Calu3 (cell line): ENCODE results near the gene LRRC36. TPM values are rescaled to one million over a fixed set of nuclear protein-coding genes. Genes with fewer than 3 reads are reported as not detected.

Experiments
- BruUV-seq: library from RNA; stranded (reverse); fragments of 400-500 nt; replicated peaks from 2 replicates; lab custom pipeline; 2021; lab: Mats Ljungman, UMichigan
- CTCF ChIA-PET: fragments of 300-600 bp; sonication (Branson Sonifier 250); formaldehyde crosslinking; loops from one replicate; lab custom pipeline; 2022; ENCODE audit warnings: antibody characterized with exemption; lab: Charles Lee
- DNase-seq: peaks from one replicate; pipeline ENCODE4 v3.0.0; 2022
- H3K27ac Mint-ChIP-seq: one replicate; pipeline ENCODE4 v1.8.0; 2022; ENCODE audit warnings: mixed read lengths; ENCODE audit not compliant: unreplicated experiment
- H3K27me3 Mint-ChIP-seq: one replicate; pipeline ENCODE4 v1.8.0; 2022; ENCODE audit warnings: mixed read lengths; ENCODE audit not compliant: unreplicated experiment
- H3K36me3 Mint-ChIP-seq: one replicate; pipeline ENCODE4 v1.8.0; 2022; ENCODE audit warnings: mild to moderate bottlenecking, moderate library complexity, mixed read lengths; ENCODE audit not compliant: insufficient read depth, unreplicated experiment
- H3K4me1 Mint-ChIP-seq: one replicate; pipeline ENCODE4 v1.8.0; 2022; ENCODE audit warnings: mild to moderate bottlenecking, low read depth, mixed read lengths; ENCODE audit not compliant: unreplicated experiment
- H3K4me3 Mint-ChIP-seq: one replicate; pipeline ENCODE4 v1.8.0; 2022; ENCODE audit warnings: mild to moderate bottlenecking, low read depth, moderate library complexity, mixed read lengths; ENCODE audit not compliant: unreplicated experiment
- H3K9me3 Mint-ChIP-seq: one replicate; pipeline ENCODE4 v1.8.0; 2022; ENCODE audit warnings: low read depth, mixed read lengths; ENCODE audit not compliant: unreplicated experiment
- intact Hi-C: fragments of 100-400 bp; cut with micrococcal nuclease; formaldehyde crosslinking; loops from one replicate; pipeline ENCODE4 v1.10.0; 2022; ENCODE audit not compliant: unreplicated experiment
- total RNA-seq: library from RNA; stranded (reverse); gene quantifications from 2 replicates; pipeline ENCODE4 v1.2.3, GENCODE V29; 2022
- TF ChIP-seq, protein P1 (sequence below): fragments of 200-600 bp; IDR thresholded peaks from one replicate; pipeline ENCODE4 v1.8.0; 2022; ENCODE audit warnings: antibody characterized with exemption; ENCODE audit not compliant: unreplicated experiment

The LRRC36 gene
- total RNA-seq, 1 experiment from 2014 or later, result 9.2 TPM

DNA sequence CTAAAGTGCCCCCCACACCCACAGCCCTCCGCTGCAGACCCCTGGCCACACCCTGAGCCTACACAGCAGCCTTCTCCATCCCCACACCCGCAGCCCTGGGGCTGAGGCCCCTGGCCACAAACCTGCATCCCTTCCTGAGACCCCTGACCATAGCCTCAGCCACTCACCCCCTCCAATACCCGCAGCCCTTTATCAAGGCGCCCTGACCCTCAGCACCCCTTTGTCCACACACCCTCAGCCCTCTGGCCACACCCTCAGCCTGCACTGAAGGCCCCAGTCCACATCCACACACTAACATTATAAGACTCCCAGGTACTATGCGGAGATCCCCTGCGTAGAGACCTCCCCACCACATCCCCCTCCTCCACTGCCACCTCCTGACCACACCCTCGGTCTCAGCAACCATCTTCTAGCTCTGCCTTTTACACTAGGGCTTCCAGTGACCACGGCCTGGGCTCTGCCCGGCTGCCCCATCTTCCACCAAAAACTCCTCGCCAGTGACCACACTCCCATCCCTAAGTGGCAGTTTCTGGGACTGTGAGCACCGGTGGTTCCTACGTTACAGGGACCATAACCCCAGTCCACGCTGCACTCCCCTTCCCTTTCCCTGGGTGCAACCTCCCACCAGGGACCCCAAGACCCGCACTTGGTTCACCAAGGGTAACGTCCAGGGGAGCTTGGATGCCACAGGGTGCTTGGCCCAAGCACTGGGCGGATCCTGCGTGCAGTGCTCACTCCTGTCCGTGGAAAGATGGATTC lies 65.9 kb downstream of the LRRC36 start:
- H3K9me3 Mint-ChIP-seq, result no peaks in the 10 kb centered on the region
- peak overlapping the region; percentile 74 for H3K4me3 Mint-ChIP-seq
- CTCF ChIA-PET, result interaction anchor here (1.2 to 1.9 kb wide), 5 partner anchors 15 to 132 kb away, joined by 3 to 18 read pairs (median 5); partner anchors contain the start of genes KCTD19 and LRRC36
- TF ChIP-seq, protein P1, sequence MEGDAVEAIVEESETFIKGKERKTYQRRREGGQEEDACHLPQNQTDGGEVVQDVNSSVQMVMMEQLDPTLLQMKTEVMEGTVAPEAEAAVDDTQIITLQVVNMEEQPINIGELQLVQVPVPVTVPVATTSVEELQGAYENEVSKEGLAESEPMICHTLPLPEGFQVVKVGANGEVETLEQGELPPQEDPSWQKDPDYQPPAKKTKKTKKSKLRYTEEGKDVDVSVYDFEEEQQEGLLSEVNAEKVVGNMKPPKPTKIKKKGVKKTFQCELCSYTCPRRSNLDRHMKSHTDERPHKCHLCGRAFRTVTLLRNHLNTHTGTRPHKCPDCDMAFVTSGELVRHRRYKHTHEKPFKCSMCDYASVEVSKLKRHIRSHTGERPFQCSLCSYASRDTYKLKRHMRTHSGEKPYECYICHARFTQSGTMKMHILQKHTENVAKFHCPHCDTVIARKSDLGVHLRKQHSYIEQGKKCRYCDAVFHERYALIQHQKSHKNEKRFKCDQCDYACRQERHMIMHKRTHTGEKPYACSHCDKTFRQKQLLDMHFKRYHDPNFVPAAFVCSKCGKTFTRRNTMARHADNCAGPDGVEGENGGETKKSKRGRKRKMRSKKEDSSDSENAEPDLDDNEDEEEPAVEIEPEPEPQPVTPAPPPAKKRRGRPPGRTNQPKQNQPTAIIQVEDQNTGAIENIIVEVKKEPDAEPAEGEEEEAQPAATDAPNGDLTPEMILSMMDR, result no peak
- peaks cover 55% of the 10 kb centered on the region for H3K36me3 Mint-ChIP-seq
- peak overlapping the region; percentile 22 for H3K27ac Mint-ChIP-seq
- H3K4me1 Mint-ChIP-seq, result peaks cover 45% of the 10 kb centered on the region
- intact Hi-C loops, result no loop called here
- H3K27me3 Mint-ChIP-seq, result no peaks in the 10 kb centered on the region
- no TSS peak for BruUV-seq
- no peak for DNase-seq

DNA sequence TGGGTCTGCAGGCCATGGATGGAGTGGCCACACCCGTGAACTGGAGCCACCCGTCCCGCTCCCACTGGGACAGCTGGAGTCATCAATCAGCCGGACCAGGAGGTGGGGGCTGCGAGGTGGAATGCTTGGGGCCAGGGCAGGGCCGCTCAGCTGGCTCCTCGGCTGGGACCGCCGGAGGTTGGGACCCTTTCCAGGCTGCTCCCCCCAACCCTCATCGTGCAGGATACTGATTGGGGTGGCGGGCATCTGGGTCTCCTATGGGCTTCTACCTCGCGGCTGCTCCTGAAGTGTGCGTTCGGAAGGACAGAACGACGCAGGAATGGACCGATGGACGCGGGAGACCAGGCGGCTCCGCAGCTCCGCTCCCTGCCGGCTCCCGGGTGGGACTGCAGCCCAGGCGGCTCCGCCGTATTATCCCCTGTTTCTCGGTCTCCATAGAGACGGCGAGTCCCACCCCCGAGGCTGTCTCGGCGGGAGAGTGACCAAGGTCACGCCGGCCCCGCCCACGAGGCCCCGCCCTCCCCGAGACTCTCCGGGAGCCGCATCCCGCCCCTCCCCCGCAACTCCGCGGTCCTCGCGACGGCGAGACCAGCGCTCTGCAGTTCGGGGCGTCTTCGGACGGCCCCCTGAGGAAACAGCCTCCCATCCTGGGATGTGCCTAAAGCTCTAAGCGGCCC lies 66.6 kb downstream of the LRRC36 start, which contains the start of gene TPPP3:
TPPP3 (minus strand) TSS at position 388 of the 677 bp plus-strand sequence. CDS start 2,387 bp downstream, outside the sequence.
- peak within 1 kb of the TSS; percentile 37 for H3K27ac Mint-ChIP-seq
- TF ChIP-seq, protein P1, result peak; percentile 69
- intact Hi-C loops, result no loop called here
- H3K4me1 Mint-ChIP-seq, result peaks cover 45% of the 10 kb centered on the region
- CTCF ChIA-PET, result interaction anchor here (0.6 to 1.9 kb wide), 9 partner anchors 15 to 195 kb away, joined by 3 to 18 read pairs (median 4); partner anchors contain the start of genes KCTD19 and LRRC36
- no peaks in the 10 kb centered on the region for H3K9me3 Mint-ChIP-seq
- DNase-seq, result peak; percentile 94
- no TSS peak for BruUV-seq
- H3K4me3 Mint-ChIP-seq, result peak within 1 kb of the TSS; percentile 74
- no peaks in the 10 kb centered on the region for H3K27me3 Mint-ChIP-seq
- peaks cover 57% of the 10 kb centered on the region for H3K36me3 Mint-ChIP-seq

DNA sequence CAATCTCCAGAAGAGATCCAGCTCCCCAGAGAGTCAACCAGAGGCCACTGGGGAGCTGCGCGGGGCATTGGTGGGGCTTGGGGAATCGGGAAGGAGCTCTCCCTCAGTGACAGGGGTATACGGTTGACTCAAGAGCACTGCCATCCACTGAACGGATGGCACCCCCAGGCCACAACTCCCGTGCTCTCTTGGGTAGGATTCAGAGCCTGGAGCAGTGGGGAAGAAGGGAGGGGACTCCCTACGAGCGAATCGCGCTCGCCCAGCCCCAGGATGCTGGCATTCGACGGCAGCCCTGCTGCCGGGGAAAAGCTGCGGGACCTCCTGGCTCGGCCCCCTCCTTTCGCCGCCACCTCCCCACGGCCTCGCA lies 67.2 kb downstream of the LRRC36 start:
- intact Hi-C loops, result loop anchor here (2.0 kb wide), 1 partner anchor 67 kb away; the partner anchor contains the start of genes KCTD19 and LRRC36
- Mint-ChIP-seq H3K27me3 (no peaks in the 10 kb centered on the region), H3K36me3 (peaks cover 61% of the 10 kb centered on the region), H3K27ac (peak overlapping the region; percentile 37), H3K4me3 (peak overlapping the region; percentile 74), H3K4me1 (peaks cover 45% of the 10 kb centered on the region), H3K9me3 (no peaks in the 10 kb centered on the region)
- BruUV-seq, result no TSS peak
- TF ChIP-seq, protein P1, result no peak
- DNase-seq, result no peak
- CTCF ChIA-PET, result interaction anchor here (0.6 to 1.9 kb wide), 9 partner anchors 14 to 196 kb away, joined by 3 to 18 read pairs (median 4); partner anchors contain the start of genes KCTD19 and LRRC36
